Ovary (tissue), 3 donors: ENCODE results near the gene ZNF385D.

Experiments
- EP300 ChIP-seq: sonication (generic); formaldehyde crosslinking; IDR thresholded peaks from one replicate; pipeline ENCODE4 v1.6.1; 2017; ENCODE audit warnings: antibody characterized with exemption
- TF ChIP-seq, protein P1 (sequence below), 3 donors: fragments of 450-650 bp in 2 of 3; fragments of 200-600 bp in 1 of 3; IDR thresholded peaks; one replicate each; pipeline versions ENCODE4 v1.5.1 to v1.8.0; 2016 to 2022; ENCODE audit warnings: antibody characterized with exemption in 3 of 3, mild to moderate bottlenecking in 1 of 3
- donor health status: DM: no; HTN: no; CAD: no.

DNA sequence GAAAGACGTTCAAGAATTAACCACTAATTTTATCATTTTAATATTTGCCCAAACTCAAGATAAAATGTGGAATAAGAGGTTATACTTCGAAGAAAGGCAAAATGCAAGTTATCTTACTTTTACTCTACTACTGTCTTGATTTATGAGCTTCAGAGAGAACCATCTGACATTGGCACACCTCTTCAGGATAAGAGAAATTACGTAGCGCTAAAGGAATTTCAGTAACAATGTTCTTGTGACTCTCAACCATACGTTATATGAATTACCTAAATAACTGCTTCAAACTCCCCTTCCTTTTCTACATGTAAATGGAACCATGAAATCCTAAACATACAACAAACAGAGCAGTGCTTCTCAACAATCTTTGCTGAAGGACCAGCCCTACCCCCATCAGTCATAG lies 96.8 kb downstream of the ZNF385D start:
- TF ChIP-seq, protein P1, sequence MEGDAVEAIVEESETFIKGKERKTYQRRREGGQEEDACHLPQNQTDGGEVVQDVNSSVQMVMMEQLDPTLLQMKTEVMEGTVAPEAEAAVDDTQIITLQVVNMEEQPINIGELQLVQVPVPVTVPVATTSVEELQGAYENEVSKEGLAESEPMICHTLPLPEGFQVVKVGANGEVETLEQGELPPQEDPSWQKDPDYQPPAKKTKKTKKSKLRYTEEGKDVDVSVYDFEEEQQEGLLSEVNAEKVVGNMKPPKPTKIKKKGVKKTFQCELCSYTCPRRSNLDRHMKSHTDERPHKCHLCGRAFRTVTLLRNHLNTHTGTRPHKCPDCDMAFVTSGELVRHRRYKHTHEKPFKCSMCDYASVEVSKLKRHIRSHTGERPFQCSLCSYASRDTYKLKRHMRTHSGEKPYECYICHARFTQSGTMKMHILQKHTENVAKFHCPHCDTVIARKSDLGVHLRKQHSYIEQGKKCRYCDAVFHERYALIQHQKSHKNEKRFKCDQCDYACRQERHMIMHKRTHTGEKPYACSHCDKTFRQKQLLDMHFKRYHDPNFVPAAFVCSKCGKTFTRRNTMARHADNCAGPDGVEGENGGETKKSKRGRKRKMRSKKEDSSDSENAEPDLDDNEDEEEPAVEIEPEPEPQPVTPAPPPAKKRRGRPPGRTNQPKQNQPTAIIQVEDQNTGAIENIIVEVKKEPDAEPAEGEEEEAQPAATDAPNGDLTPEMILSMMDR (IDR thresholded peaks at IDR 0.05) = no peak
- TF ChIP-seq EP300 = no peak
